Astrocyte (in vitro differentiated cells and primary cell): ENCODE data around the gene ANKRD40. TPM values are rescaled to one million over a fixed set of nuclear protein-coding genes. Genes with fewer than 3 reads are reported as not detected.

ENCODE experiments used
- DNase-seq: peaks from one replicate; pipeline ENCODE4 v3.0.0-alpha.2; 2010; ENCODE audit warnings: low read depth
- FAIRE-seq: peaks from 2 replicates; lab custom pipeline; 2011; peaks lifted over from hg19 to GRCh38; lab: Jason Lieb, UNC
- H2AFZ ChIP-seq: 2 replicates; pipeline ENCODE4 v1.6.0; 2012; ENCODE audit warnings: low read depth, low read length, inconsistent platforms
- H3K27ac ChIP-seq: 2 replicates; pipeline ENCODE4 v1.5.1; 2011; ENCODE audit warnings: low read depth, low read length, inconsistent platforms
- H3K27me3 ChIP-seq: 2 replicates; pipeline ENCODE4 v1.6.0; 2011; ENCODE audit warnings: low read length, inconsistent platforms; ENCODE audit not compliant: insufficient read depth
- H3K36me3 ChIP-seq: 2 replicates; pipeline ENCODE4 v1.5.1; 2011; ENCODE audit warnings: low read length, inconsistent platforms; ENCODE audit not compliant: insufficient read depth
- H3K4me1 ChIP-seq: 2 replicates; pipeline ENCODE4 v1.5.1; 2011; ENCODE audit warnings: low read length, inconsistent platforms; ENCODE audit not compliant: insufficient read depth
- H3K4me2 ChIP-seq: 2 replicates; pipeline ENCODE4 v1.6.0; 2012; ENCODE audit warnings: low read length, inconsistent platforms
- H3K4me3 ChIP-seq: 2 replicates; pipeline ENCODE4 v1.5.1; 2011; ENCODE audit warnings: low read depth, mild to moderate bottlenecking, low read length, inconsistent platforms; ENCODE audit not compliant: insufficient read depth
- H3K79me2 ChIP-seq: 2 replicates; pipeline ENCODE4 v1.6.0; 2012; ENCODE audit warnings: mild to moderate bottlenecking, low read length, inconsistent platforms; ENCODE audit not compliant: insufficient read depth
- H3K9ac ChIP-seq: 2 replicates; pipeline ENCODE4 v1.6.0; 2012; ENCODE audit warnings: mild to moderate bottlenecking, low read length, inconsistent platforms
- H3K9me3 ChIP-seq: 2 replicates; pipeline ENCODE4 v1.5.1; 2012; ENCODE audit warnings: low read depth, mild to moderate bottlenecking, low read length, inconsistent platforms; ENCODE audit not compliant: insufficient read depth
- H4K20me1 ChIP-seq: 2 replicates; pipeline ENCODE4 v1.6.0; 2012; ENCODE audit warnings: low read length, inconsistent platforms; ENCODE audit not compliant: insufficient read depth
- H3K27ac Mint-ChIP-seq: one replicate; pipeline ENCODE4 v1.8.0; 2021; ENCODE audit warnings: mild to moderate bottlenecking, mixed read lengths; ENCODE audit not compliant: unreplicated experiment
- H3K27me3 Mint-ChIP-seq: one replicate; pipeline ENCODE4 v1.8.0; 2021; ENCODE audit warnings: low read depth, mixed read lengths; ENCODE audit not compliant: unreplicated experiment
- H3K36me3 Mint-ChIP-seq: one replicate; pipeline ENCODE4 v1.8.0; 2021; ENCODE audit warnings: low read depth, mixed read lengths; ENCODE audit not compliant: unreplicated experiment
- H3K4me1 Mint-ChIP-seq: one replicate; pipeline ENCODE4 v1.8.0; 2021; ENCODE audit warnings: low read depth, mixed read lengths; ENCODE audit not compliant: unreplicated experiment
- H3K4me3 Mint-ChIP-seq: one replicate; pipeline ENCODE4 v1.8.0; 2021; ENCODE audit warnings: mild to moderate bottlenecking, moderate library complexity, mixed read lengths; ENCODE audit not compliant: unreplicated experiment
- H3K9me3 Mint-ChIP-seq: one replicate; pipeline ENCODE4 v1.8.0; 2021; ENCODE audit warnings: mild to moderate bottlenecking, mixed read lengths; ENCODE audit not compliant: unreplicated experiment
- EZH2 ChIP-seq: IDR thresholded peaks from 2 replicates; pipeline ENCODE4 v1.6.1; 2012; ENCODE audit warnings: mild to moderate bottlenecking, low read length, inconsistent platforms; ENCODE audit not compliant: insufficient read depth
- total RNA-seq: library from RNA; stranded (reverse); gene quantifications from 2 replicates; pipeline ENCODE4 v1.2.1, GENCODE V29; 2021
- TF ChIP-seq, protein P1 (sequence below): IDR thresholded peaks from 2 replicates; pipeline ENCODE4 v1.5.1; 2011; ENCODE audit warnings: low read depth, mild to moderate bottlenecking, inconsistent platforms, low read length, moderate library complexity; ENCODE audit not compliant: insufficient read depth

The ANKRD40 gene
- total RNA-seq, 1 donor from 2014 or later, result 38.3 TPM

DNA sequence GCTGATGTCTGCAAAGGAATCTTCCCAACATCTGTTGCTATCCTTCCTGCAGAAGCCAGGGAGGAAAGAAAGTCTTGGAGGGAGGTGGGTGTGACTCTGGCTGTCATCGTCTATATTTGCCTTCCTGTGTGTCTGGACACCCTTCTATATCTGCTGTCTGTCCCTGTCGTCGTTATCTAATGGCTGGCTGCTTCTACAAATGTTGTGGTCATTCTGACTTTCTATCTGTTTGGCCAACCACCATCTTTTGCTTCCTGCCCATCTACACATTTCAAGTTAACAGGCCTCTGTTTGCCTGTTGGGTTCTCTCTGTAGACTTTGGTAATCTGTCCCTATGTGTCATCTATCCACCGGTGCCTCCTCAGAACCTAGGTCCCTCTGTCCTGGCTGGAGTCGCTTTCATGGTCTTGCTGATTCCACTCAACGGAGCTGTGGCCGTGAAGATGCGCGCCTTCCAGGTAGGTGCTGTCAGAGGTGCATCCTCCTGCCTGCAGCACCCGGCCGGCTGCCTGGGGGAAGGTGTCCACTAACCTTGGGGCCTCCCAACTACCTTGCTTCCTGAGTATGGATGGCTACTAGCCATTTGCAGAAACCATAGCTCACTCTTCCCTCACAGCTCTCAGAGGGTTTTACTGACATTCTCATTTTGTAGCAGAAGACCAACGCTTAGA, 42.8 kb downstream of the ANKRD40 start:
- no peaks in the 10 kb centered on the region for H3K9me3 ChIP-seq

DNA sequence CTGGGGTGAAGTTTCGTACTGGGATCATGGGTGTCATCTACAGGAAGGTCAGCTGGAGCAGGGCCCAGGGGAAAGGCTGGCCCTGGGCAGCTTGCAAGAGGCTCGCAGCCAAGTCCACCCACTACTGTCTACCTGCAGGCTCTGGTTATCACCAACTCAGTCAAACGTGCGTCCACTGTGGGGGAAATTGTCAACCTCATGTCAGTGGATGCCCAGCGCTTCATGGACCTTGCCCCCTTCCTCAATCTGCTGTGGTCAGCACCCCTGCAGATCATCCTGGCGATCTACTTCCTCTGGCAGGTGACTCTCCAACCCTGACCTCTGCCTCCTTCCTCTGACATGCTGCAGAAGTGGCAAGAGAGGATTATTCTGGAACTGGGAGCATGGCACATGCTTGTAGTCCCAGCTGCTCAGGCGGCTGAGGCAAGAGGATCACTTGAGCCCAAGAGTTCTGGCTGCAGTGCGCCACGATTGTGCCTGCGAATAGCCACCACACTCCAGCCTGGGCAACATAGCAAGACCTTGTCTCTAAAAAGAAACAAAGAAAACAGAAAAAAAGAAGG, 43.8 kb downstream of the ANKRD40 start:
- no peak overlapping the region for H3K27ac Mint-ChIP-seq
- no peak for FAIRE-seq
- H3K27me3 Mint-ChIP-seq, result peaks cover 9% of the 10 kb centered on the region

More for the DNA sequence above, 42.8 kb downstream of the ANKRD40 start:
- Histone ChIP-seq H3K4me1 (peaks cover 40% of the 10 kb centered on the region), H3K4me3 (no peak overlapping the region), H3K79me2 (no peaks in the 10 kb centered on the region), H2AFZ (no peak overlapping the region), H3K9ac (no peak overlapping the region), H4K20me1 (no peaks in the 10 kb centered on the region), H3K27ac (no peak overlapping the region), H3K27me3 (no peaks in the 10 kb centered on the region), H3K4me2 (no peak overlapping the region), H3K36me3 (no peaks in the 10 kb centered on the region)
- TF ChIP-seq EZH2, result no peak
- TF ChIP-seq, protein P1, sequence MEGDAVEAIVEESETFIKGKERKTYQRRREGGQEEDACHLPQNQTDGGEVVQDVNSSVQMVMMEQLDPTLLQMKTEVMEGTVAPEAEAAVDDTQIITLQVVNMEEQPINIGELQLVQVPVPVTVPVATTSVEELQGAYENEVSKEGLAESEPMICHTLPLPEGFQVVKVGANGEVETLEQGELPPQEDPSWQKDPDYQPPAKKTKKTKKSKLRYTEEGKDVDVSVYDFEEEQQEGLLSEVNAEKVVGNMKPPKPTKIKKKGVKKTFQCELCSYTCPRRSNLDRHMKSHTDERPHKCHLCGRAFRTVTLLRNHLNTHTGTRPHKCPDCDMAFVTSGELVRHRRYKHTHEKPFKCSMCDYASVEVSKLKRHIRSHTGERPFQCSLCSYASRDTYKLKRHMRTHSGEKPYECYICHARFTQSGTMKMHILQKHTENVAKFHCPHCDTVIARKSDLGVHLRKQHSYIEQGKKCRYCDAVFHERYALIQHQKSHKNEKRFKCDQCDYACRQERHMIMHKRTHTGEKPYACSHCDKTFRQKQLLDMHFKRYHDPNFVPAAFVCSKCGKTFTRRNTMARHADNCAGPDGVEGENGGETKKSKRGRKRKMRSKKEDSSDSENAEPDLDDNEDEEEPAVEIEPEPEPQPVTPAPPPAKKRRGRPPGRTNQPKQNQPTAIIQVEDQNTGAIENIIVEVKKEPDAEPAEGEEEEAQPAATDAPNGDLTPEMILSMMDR, result no peak
- Mint-ChIP-seq H3K27ac (no peak overlapping the region), H3K9me3 (peaks cover 3% of the 10 kb centered on the region), H3K36me3 (peaks cover 5% of the 10 kb centered on the region), H3K27me3 (peaks cover 9% of the 10 kb centered on the region), H3K4me1 (peaks cover 25% of the 10 kb centered on the region), H3K4me3 (no peak overlapping the region)
- FAIRE-seq, result no peak
- DNase-seq, result no peak

More for the DNA sequence above, 43.8 kb downstream of the ANKRD40 start:
- Mint-ChIP-seq H3K36me3 (peaks cover 5% of the 10 kb centered on the region), H3K9me3 (peaks cover 3% of the 10 kb centered on the region), H3K4me3 (no peak overlapping the region), H3K4me1 (peaks cover 25% of the 10 kb centered on the region)
- no peak overlapping the region for H3K4me2 ChIP-seq
- no peak overlapping the region for H3K27ac ChIP-seq
- no peaks in the 10 kb centered on the region for H3K9me3 ChIP-seq
- no peaks in the 10 kb centered on the region for H3K36me3 ChIP-seq
- H3K4me3 ChIP-seq, result no peak overlapping the region
- H4K20me1 ChIP-seq, result no peaks in the 10 kb centered on the region
- H3K27me3 ChIP-seq, result no peaks in the 10 kb centered on the region
- H3K4me1 ChIP-seq, result peaks cover 40% of the 10 kb centered on the region
- H3K9ac ChIP-seq, result no peak overlapping the region
- no peaks in the 10 kb centered on the region for H3K79me2 ChIP-seq
- DNase-seq, result no peak
- no peak overlapping the region for H2AFZ ChIP-seq
- TF ChIP-seq EZH2, result no peak
- TF ChIP-seq, protein P1, result no peak
